Gastroesophageal sphincter (tissue), 3 donors: ENCODE measurements around the gene MNAT1.

Experiments
- CTCF ChIP-seq, 4 experiments: fragments of 200-600 bp in 2 of 4; fragments of 450-650 bp in 2 of 4; sonication (generic) in 1 of 4; IDR thresholded peaks; one replicate each; pipeline ENCODE4 v1.5.1; 2017 to 2019; ENCODE audit warnings: antibody characterized with exemption in 4 of 4, mild to moderate bottlenecking in 2 of 4, moderate library complexity in 2 of 4
- EP300 ChIP-seq: sonication (generic); formaldehyde crosslinking; IDR thresholded peaks from one replicate; pipeline ENCODE4 v1.6.1; 2017; ENCODE audit warnings: antibody characterized with exemption, mild to moderate bottlenecking
- POLR2A ChIP-seq, 2 donors: fragments of 450-650 bp; IDR thresholded peaks; one replicate each; pipeline ENCODE4 v1.6.1; 2017; ENCODE audit warnings: antibody characterized with exemption in 2 of 2, mild to moderate bottlenecking in 2 of 2, moderate library complexity in 1 of 2
- POLR2AphosphoS5 ChIP-seq: sonication (generic); formaldehyde crosslinking; IDR thresholded peaks from one replicate; pipeline ENCODE4 v1.6.1; 2017; ENCODE audit warnings: antibody characterized with exemption

- TF ChIP-seq CTCF (IDR thresholded peaks at IDR 0.05) (no peak), POLR2A (IDR thresholded peaks at IDR 0.05) (no peak), EP300 (no peak), POLR2AphosphoS5 (no peak)
These were observed 127.1 kb downstream of the MNAT1 start for GRCh38 chr14:60861545-60862140.
